NOMO-1 (cell line): ENCODE results near the gene FAM107B.

Experiments
- DNase-seq, 2 experiments: peaks; one replicate each; lab custom pipeline; 2025; ENCODE audit not compliant: unreplicated experiment in 2 of 2; lab: John Stamatoyannopoulos, UW

The FAM107B gene

GRCh38 chr10:14523286-14523685 is 251.4 kb downstream of the FAM107B start:
- no peak for DNase-seq

- DNase-seq = no peak
Observed at GRCh38 chr10:14519785-14520184, 254.9 kb downstream of the FAM107B start.

- DNase-seq = no peak
Observed at GRCh38 chr10:14518149-14518548, 256.5 kb downstream of the FAM107B start.

GRCh38 chr10:14513123-14513522 is 261.6 kb downstream of the FAM107B start:
- DNase-seq = no peak

GRCh38 chr10:14510346-14510745 is 264.4 kb downstream of the FAM107B start:
- no peak for DNase-seq

- DNase-seq = no peak
Observed at GRCh38 chr10:14508725-14509124, 266.0 kb downstream of the FAM107B start.

GRCh38 chr10:14507781-14508180 is 266.9 kb downstream of the FAM107B start:
- no peak for DNase-seq

- DNase-seq = no peak
Observed at GRCh38 chr10:14507176-14507575, 267.5 kb downstream of the FAM107B start.

GRCh38 chr10:14502431-14502830 is 272.3 kb downstream of the FAM107B start:
- DNase-seq = no peak

- no peak for DNase-seq
Observed at GRCh38 chr10:14500172-14500765, 274.4 kb downstream of the FAM107B start.

- no peak for DNase-seq
Observed at GRCh38 chr10:14499601-14499904, 275.1 kb downstream of the FAM107B start.

- no peak for DNase-seq
Observed at GRCh38 chr10:14498326-14498725, 276.4 kb downstream of the FAM107B start.

- no peak for DNase-seq
Observed at GRCh38 chr10:14491811-14492210, 282.9 kb downstream of the FAM107B start.

- DNase-seq = no peak
Observed at GRCh38 chr10:14489522-14490177, 285.0 kb downstream of the FAM107B start.

GRCh38 chr10:14487488-14487883 is 287.2 kb downstream of the FAM107B start:
- DNase-seq = no peak

- DNase-seq = no peak
Observed at GRCh38 chr10:14486777-14487487, 287.8 kb downstream of the FAM107B start.

GRCh38 chr10:14485986-14486385 is 288.7 kb downstream of the FAM107B start:
- DNase-seq = no peak

- no peak for DNase-seq
Observed at GRCh38 chr10:14483417-14483816, 291.3 kb downstream of the FAM107B start.

- no peak for DNase-seq
Observed at GRCh38 chr10:14481752-14482151, 292.9 kb downstream of the FAM107B start.

- no peak for DNase-seq
Observed at GRCh38 chr10:14481014-14481413, 293.7 kb downstream of the FAM107B start.

GRCh38 chr10:14478604-14479003 is 296.1 kb downstream of the FAM107B start:
- peak in 1 of 2 experiments; percentile 32 for DNase-seq

- no peak for DNase-seq
Observed at GRCh38 chr10:14478201-14478600, 296.5 kb downstream of the FAM107B start.
